K562 (cell line): ENCODE measurements around the gene ZBTB9. TPM values are rescaled to one million over a fixed set of nuclear protein-coding genes. Genes with fewer than 3 reads are reported as not detected.

Experiments
- CCNT2 ChIP-seq: IDR thresholded peaks from 2 replicates; pipeline ENCODE4 v1.6.1; 2011; ENCODE audit warnings: borderline replicate concordance, low read depth, mild to moderate bottlenecking, moderate library complexity, mixed read lengths, low read length; ENCODE audit not compliant: insufficient read length; ENCODE audit errors: extremely low read depth
- EP400 ChIP-seq: fragments of 450-650 bp; IDR thresholded peaks from 2 replicates; pipeline ENCODE4 v1.6.1; 2017; ENCODE audit warnings: antibody characterized with exemption, mild to moderate bottlenecking, moderate library complexity
- ETV1 ChIP-seq: fragments of 450-650 bp; conservative IDR thresholded peaks from 2 replicates; pipeline ENCODE4 v1.6.1; 2016; ENCODE audit warnings: missing genetic modification characterization, control low read depth, low read depth, missing compliant biosample characterization
- L3MBTL2 ChIP-seq: fragments of 450-650 bp; IDR thresholded peaks from 2 replicates; pipeline ENCODE4 v1.6.1; 2016; ENCODE audit warnings: mild to moderate bottlenecking, moderate library complexity
- MYC ChIP-seq, 2 experiments: fragments of 250-450 bp in 1 of 2; sonication (Bioruptor Pico) in 1 of 2; IDR thresholded peaks; 2 replicates each; pipeline versions ENCODE4 v1.5.1 to v1.6.1; 2012 to 2021; ENCODE audit warnings: low read depth in 2 of 2, borderline replicate concordance in 1 of 2, improper control_type of control experiment in 1 of 2, low read length in 1 of 2, mild to moderate bottlenecking in 1 of 2, moderate library complexity in 1 of 2
- POLR2B ChIP-seq: fragments of 450-650 bp; IDR thresholded peaks from 2 replicates; pipeline ENCODE4 v1.6.1; 2018; ENCODE audit warnings: low read depth; ENCODE audit not compliant: partially characterized antibody
- RCOR1 ChIP-seq, 2 experiments: IDR thresholded peaks; 2 replicates each; pipeline ENCODE4 v1.6.1; 2012; ENCODE audit warnings: low read depth in 2 of 2, low read length in 2 of 2, borderline replicate concordance in 1 of 2, improper control_type of control experiment in 1 of 2
- SIN3B ChIP-seq: fragments of 450-650 bp; IDR thresholded peaks from 2 replicates; pipeline ENCODE4 v1.6.1; 2017; ENCODE audit warnings: low read depth, mild to moderate bottlenecking, moderate library complexity
- SP2 ChIP-seq: IDR thresholded peaks from 2 replicates; pipeline ENCODE4 v1.6.1; 2011; ENCODE audit warnings: mild to moderate bottlenecking, low read depth, low read length, moderate library complexity; ENCODE audit not compliant: poor library complexity, severe bottlenecking; ENCODE audit errors: extremely low read depth
- TARDBP ChIP-seq: fragments of 450-650 bp; IDR thresholded peaks from 2 replicates; pipeline ENCODE4 v1.6.1; 2016
- TFAP4 ChIP-seq: sonication (generic); formaldehyde crosslinking; IDR thresholded peaks from 2 replicates; pipeline ENCODE4 v1.8.0; 2022; ENCODE audit warnings: missing genetic modification reagents, mild to moderate bottlenecking, moderate library complexity, borderline replicate concordance
- THRB ChIP-seq: fragments of 450-650 bp; formaldehyde crosslinking; conservative IDR thresholded peaks from 2 replicates; pipeline ENCODE4 v1.4.0; 2022; ENCODE audit warnings: mild to moderate bottlenecking, missing genetic modification characterization
- ZNF384 ChIP-seq: IDR thresholded peaks from 2 replicates; pipeline ENCODE4 v1.6.1; 2012; ENCODE audit warnings: low read depth, low read length, improper control_type of control experiment
- polyA plus RNA-seq, 8 experiments: library from polyadenylated mRNA; depleted of rRNA in 4 of 8; stranded (reverse) in 5 of 8; unstranded in 3 of 8; fragments of >200 nt; fragmentation: Nextera tagmentation in 2 of 8; fragmentation: Illumina TruSeq in 1 of 8; extraction: Ambion mirVana in 2 of 8; extraction: Trizol in 1 of 8; gene quantifications; 2 replicates each; pipeline versions ENCODE4 v1.2.1 to v1.2.3, GENCODE V29; 2011 to 2014; ENCODE audit warnings: inconsistent platforms in 1 of 8, missing spikeins in 1 of 8
- total RNA-seq, 7 experiments: library from RNA; depleted of rRNA in 6 of 7; stranded (reverse); fragments of >200 nt in 6 of 7; fragmentation: Illumina TruSeq in 2 of 7; extraction: Trizol in 2 of 7; gene quantifications; 2 replicates each; pipeline versions ENCODE4 v1.2.1 to v1.2.3, GENCODE V29; 2011 to 2021; ENCODE audit warnings: low replicate concordance in 1 of 7
- TF ChIP-seq, protein P1 (sequence below), 2 experiments: fragments of 200-800 bp in 1 of 2; sonication (Bioruptor generic) in 1 of 2; sonication (generic) in 1 of 2; formaldehyde crosslinking in 1 of 2; IDR thresholded peaks in 1 of 2; conservative IDR thresholded peaks in 1 of 2; 2 replicates each; pipeline versions ENCODE4 v1.5.0 to v1.6.1; 2016 to 2020; ENCODE audit warnings: missing compliant biosample characterization in 1 of 2, missing genetic modification characterization in 1 of 2, missing genetic modification reagents in 1 of 2
- TF ChIP-seq, protein P2 (sequence below): fragments of 450-650 bp; IDR thresholded peaks from 2 replicates; pipeline ENCODE4 v1.6.1; 2017; ENCODE audit warnings: antibody characterized with exemption, mild to moderate bottlenecking
- TF ChIP-seq, protein P3 (sequence below): fragments of 450-650 bp; formaldehyde crosslinking; IDR thresholded peaks from 2 replicates; pipeline ENCODE4 v1.4.0; 2022; ENCODE audit warnings: mild to moderate bottlenecking, moderate library complexity

The ZBTB9 gene
- total and polyA plus RNA-seq, 9 of the 15 experiments (the other 6 are each of a cell fraction or from before 2014, with no cell fraction given) = 1.9 to 19.5 (median 10.4) TPM

DNA sequence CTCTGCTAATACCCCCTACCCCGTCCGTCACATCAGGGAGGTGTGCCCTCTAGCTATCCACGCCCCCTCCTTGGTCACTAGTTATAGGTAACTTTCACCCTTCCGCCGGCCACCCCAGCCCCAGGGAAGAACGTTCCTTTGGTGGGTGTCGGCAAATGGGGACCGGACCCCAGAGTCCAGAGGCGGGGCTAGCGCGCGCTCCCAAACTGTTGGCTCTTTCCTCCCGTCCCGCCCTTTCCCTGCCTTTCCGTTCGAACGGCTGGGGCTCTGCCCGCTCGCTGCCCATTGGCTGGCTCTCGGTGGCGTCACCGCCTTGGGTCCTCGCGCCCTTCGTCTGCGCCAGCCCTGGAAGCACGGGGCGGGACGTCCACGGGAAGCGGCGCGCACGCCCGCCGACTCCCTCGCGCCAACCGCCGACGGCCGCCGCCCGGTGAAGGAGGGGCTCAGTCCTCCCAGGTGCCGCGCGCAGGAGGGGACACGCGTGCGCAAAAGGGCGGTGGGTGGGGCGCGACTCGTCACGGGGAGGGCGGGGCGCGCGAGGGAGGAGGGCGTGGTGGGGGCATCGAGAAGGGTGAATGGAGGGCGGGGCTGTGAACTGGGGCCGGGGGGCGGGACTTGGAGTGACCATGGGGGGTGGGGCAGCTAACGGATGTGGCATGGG is 44.2 kb upstream of the ZBTB9 start (continued):
- TF ChIP-seq SP2 (peak; percentile 10), CCNT2 (peak; percentile 98), TARDBP (peak; percentile 77; the same call in 1 of the 2 replicates), EP400 (peak; percentile 85), SIN3B (peak; percentile 71; the same call in 1 of the 2 replicates), POLR2B (peak; percentile 89), ETV1 (tag) (peak; percentile 31; the same call in 1 of the 2 replicates), ZNF384 (0 out of 2 replicates have a peak, but pooled peaks have one; percentile 17), THRB (CRISPR knock-in tag) (peak; percentile 92), TFAP4 (CRISPR knock-in tag) (peak; percentile 93), L3MBTL2 (peak; percentile 100), RCOR1 (IDR thresholded peaks at IDR 0.05; ENCODE audit: borderline replicate concordance in 1 of 2, low read depth in 2 of 2, low read length in 2 of 2) (peak in 1 of 2 experiments; percentile 9; a peak in 1 of 4 replicates), MYC (IDR thresholded peaks at IDR 0.05; ENCODE audit: low read depth, low read length) (peak; percentile 87), MYC (CRISPR knock-in tag; IDR thresholded peaks at IDR 0.05; ENCODE audit: borderline replicate concordance, low read depth) (peak; percentile 81)
- TF ChIP-seq, protein P1, sequence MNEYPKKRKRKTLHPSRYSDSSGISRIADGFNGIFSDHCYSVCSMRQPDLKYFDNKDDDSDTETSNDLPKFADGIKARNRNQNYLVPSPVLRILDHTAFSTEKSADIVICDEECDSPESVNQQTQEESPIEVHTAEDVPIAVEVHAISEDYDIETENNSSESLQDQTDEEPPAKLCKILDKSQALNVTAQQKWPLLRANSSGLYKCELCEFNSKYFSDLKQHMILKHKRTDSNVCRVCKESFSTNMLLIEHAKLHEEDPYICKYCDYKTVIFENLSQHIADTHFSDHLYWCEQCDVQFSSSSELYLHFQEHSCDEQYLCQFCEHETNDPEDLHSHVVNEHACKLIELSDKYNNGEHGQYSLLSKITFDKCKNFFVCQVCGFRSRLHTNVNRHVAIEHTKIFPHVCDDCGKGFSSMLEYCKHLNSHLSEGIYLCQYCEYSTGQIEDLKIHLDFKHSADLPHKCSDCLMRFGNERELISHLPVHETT (CRISPR knock-in tag; conservative IDR thresholded peaks at IDR 0.05 in 1 of 2, IDR thresholded peaks at IDR 0.05 in 1 of 2) = peak in 1 of 2 experiments; percentile 97; a peak in 2 of 4 replicates
- TF ChIP-seq, protein P2, sequence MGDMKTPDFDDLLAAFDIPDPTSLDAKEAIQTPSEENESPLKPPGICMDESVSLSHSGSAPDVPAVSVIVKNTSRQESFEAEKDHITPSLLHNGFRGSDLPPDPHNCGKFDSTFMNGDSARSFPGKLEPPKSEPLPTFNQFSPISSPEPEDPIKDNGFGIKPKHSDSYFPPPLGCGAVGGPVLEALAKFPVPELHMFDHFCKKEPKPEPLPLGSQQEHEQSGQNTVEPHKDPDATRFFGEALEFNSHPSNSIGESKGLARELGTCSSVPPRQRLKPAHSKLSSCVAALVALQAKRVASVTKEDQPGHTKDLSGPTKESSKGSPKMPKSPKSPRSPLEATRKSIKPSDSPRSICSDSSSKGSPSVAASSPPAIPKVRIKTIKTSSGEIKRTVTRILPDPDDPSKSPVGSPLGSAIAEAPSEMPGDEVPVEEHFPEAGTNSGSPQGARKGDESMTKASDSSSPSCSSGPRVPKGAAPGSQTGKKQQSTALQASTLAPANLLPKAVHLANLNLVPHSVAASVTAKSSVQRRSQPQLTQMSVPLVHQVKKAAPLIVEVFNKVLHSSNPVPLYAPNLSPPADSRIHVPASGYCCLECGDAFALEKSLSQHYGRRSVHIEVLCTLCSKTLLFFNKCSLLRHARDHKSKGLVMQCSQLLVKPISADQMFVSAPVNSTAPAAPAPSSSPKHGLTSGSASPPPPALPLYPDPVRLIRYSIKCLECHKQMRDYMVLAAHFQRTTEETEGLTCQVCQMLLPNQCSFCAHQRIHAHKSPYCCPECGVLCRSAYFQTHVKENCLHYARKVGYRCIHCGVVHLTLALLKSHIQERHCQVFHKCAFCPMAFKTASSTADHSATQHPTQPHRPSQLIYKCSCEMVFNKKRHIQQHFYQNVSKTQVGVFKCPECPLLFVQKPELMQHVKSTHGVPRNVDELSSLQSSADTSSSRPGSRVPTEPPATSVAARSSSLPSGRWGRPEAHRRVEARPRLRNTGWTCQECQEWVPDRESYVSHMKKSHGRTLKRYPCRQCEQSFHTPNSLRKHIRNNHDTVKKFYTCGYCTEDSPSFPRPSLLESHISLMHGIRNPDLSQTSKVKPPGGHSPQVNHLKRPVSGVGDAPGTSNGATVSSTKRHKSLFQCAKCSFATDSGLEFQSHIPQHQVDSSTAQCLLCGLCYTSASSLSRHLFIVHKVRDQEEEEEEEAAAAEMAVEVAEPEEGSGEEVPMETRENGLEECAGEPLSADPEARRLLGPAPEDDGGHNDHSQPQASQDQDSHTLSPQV = 0 out of 2 replicates have a peak, but pooled peaks have one; percentile 17
- TF ChIP-seq, protein P3, sequence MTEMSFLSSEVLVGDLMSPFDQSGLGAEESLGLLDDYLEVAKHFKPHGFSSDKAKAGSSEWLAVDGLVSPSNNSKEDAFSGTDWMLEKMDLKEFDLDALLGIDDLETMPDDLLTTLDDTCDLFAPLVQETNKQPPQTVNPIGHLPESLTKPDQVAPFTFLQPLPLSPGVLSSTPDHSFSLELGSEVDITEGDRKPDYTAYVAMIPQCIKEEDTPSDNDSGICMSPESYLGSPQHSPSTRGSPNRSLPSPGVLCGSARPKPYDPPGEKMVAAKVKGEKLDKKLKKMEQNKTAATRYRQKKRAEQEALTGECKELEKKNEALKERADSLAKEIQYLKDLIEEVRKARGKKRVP = 0 out of 2 replicates have a peak, but pooled peaks have one; percentile 10
